ENCODE measurements around the gene LOXHD1.

DNA sequence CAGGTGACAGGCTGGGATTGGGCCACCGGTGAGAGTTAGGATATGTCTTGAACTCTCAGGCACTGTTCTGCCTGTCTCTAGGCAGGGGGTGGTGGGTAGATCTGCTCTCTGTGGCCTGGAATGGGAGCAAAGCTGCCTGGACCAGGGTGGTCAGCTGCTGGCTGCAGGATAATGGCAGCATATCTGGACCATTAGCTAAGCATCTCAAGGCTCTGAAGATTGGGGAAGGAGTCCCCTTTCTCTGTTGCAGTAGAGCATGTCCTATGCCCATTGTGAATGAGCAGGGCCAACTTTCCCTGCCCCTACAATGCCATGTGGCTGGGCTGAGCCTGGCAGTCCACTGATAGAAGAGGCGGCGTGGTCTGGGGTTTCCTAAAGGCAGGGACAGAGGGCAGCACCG, 34.6 kb downstream of the LOXHD1 start:
- TF ChIP-seq, protein P1, sequence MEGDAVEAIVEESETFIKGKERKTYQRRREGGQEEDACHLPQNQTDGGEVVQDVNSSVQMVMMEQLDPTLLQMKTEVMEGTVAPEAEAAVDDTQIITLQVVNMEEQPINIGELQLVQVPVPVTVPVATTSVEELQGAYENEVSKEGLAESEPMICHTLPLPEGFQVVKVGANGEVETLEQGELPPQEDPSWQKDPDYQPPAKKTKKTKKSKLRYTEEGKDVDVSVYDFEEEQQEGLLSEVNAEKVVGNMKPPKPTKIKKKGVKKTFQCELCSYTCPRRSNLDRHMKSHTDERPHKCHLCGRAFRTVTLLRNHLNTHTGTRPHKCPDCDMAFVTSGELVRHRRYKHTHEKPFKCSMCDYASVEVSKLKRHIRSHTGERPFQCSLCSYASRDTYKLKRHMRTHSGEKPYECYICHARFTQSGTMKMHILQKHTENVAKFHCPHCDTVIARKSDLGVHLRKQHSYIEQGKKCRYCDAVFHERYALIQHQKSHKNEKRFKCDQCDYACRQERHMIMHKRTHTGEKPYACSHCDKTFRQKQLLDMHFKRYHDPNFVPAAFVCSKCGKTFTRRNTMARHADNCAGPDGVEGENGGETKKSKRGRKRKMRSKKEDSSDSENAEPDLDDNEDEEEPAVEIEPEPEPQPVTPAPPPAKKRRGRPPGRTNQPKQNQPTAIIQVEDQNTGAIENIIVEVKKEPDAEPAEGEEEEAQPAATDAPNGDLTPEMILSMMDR (conservative IDR thresholded peaks at IDR 0.05; ENCODE audit: low read depth, low read length) = no peak
- TF ChIP-seq EZH2 (IDR thresholded peaks at IDR 0.05; ENCODE audit: borderline replicate concordance, low read depth, low read length, poor library complexity, severe bottlenecking) = no peak
